Measurements from ENCODE around the gene ZNF771. TPM values are rescaled to one million over a fixed set of nuclear protein-coding genes. Genes with fewer than 3 reads are reported as not detected.

ZNF771 gene
- total and polyA plus RNA-seq, 2 donors (not counting 3 experiments of a cell fraction or from before 2014, with no cell fraction given): 11.7 to 16.8 TPM

- CTCF ChIA-PET: interaction anchor here (1.3 kb wide), 1 partner anchor 14 kb away, joined by 3 read pairs; no protein-coding TSS in a partner anchor
- POLR2A ChIA-PET: no interaction called here
- no peak for TF ChIP-seq POLR2A (IDR thresholded peaks at IDR 0.05; ENCODE audit: low read depth, low read length)
- TF ChIP-seq FOS (IDR thresholded peaks at IDR 0.05; ENCODE audit: borderline replicate concordance, insufficient read depth, low read length): no peak
- no peak for TF ChIP-seq EZH2 (IDR thresholded peaks at IDR 0.05; ENCODE audit: borderline replicate concordance, low read depth, low read length, severe bottlenecking)
- TF ChIP-seq POLR2AphosphoS5 (IDR thresholded peaks at IDR 0.05; ENCODE audit: insufficient read depth, low read depth, low read length): no peak
- TF ChIP-seq GATA2 (IDR thresholded peaks at IDR 0.05; ENCODE audit: insufficient read depth, insufficient read length, low read depth, low read length): no peak
- TF ChIP-seq MYC (IDR thresholded peaks at IDR 0.05; ENCODE audit: low read depth, low read length): no peak
- no peak for TF ChIP-seq JUN (IDR thresholded peaks at IDR 0.05; ENCODE audit: borderline replicate concordance, insufficient read depth, insufficient read length, low read depth)
- TF ChIP-seq CTCF (IDR thresholded peaks at IDR 0.05; ENCODE audit: extremely low read depth in 1 of 2, insufficient read depth in 1 of 2, low read depth in 1 of 2, low read length in 2 of 2): no peak
- no peak for TF ChIP-seq MAX (IDR thresholded peaks at IDR 0.05; ENCODE audit: insufficient read depth, insufficient read length)
- no peak overlapping the region for H3K4me3 ChIP-seq (replicated peaks in 1 of 3; ENCODE audit: insufficient read depth in 1 of 3, low read depth in 1 of 3, low read length in 3 of 3)
- FAIRE-seq: no peak
- no peaks in the 10 kb centered on the region for H3K9me1 ChIP-seq (replicated peaks; ENCODE audit: control insufficient read depth, extremely low read depth, insufficient read depth, low read length)
- no peaks in the 10 kb centered on the region for H3K36me3 ChIP-seq (ENCODE audit: control insufficient read depth in 2 of 2, extremely low read depth in 1 of 2, insufficient read depth in 2 of 2, low read length in 2 of 2)
- no peak overlapping the region for H3K27ac ChIP-seq (ENCODE audit: insufficient read depth, low read depth, low read length)
- BruUV-seq (replicated peaks): no TSS peak
- H2AFZ ChIP-seq (ENCODE audit: low read depth, low read length): no peak overlapping the region
- no peaks in the 10 kb centered on the region for H3K27me3 ChIP-seq (ENCODE audit: control insufficient read depth in 2 of 2, insufficient read depth in 2 of 2, low read length in 2 of 2)
- intact Hi-C loops (cut with micrococcal nuclease) (no loop called here), dilution Hi-C loops (cut with MboI; ENCODE audit: extremely low pct_ligation_motif_present, low sequenced_read_pairs) (no loop called here)
- DNase-seq (ENCODE audit: low read depth, low spot score): no peak
- H3K9ac ChIP-seq (replicated peaks; ENCODE audit: extremely low read depth, insufficient read depth, low read length): no peak overlapping the region
- H3K4me1 ChIP-seq (ENCODE audit: control insufficient read depth, extremely low read depth, insufficient read depth, low read length): peaks cover 12% of the 10 kb centered on the region
- no peaks in the 10 kb centered on the region for H4K20me1 ChIP-seq (replicated peaks; ENCODE audit: control insufficient read depth, extremely low read depth, insufficient read depth, low read length)
- H3K9me3 ChIP-seq (replicated peaks; ENCODE audit: control insufficient read depth, insufficient read depth, low read length): no peaks in the 10 kb centered on the region
- no peak overlapping the region for H3K4me2 ChIP-seq (ENCODE audit: insufficient read depth, low read length)
- no peaks in the 10 kb centered on the region for H3K79me2 ChIP-seq (ENCODE audit: control insufficient read depth, insufficient read depth, low read length)
Measured at GRCh38 chr16:30381291-30382041, 25.9 kb upstream of the ZNF771 start.

Measured in endothelial cell of umbilical vein (primary cell).